ENCODE results near the gene OLFM4. TPM values are rescaled to one million over a fixed set of nuclear protein-coding genes. Genes with fewer than 3 reads are reported as not detected.
A peak's percentile ranks its signal among the peaks of the same experiment; 100 is the strongest.
"Not testable (repeated sequence)": the region's sequence is repeated elsewhere in the genome, so short reads cannot be mapped to it uniquely, and the experiment has no call there.

Gene OLFM4
- total RNA-seq, 6 experiments from 2014 or later, result 0.54 to 0.75 (median 0.73) TPM; not detected in 3

GRCh38 chr13:53010374-53011105, 18.1 kb upstream of the OLFM4 start:
- Histone ChIP-seq H3K9me3 (no peaks in the 10 kb centered on the region), H3K36me3 (no peaks in the 10 kb centered on the region), H3K27ac (no peak overlapping the region), H3K4me3 (no peak overlapping the region), H3K4me1 (no peaks in the 10 kb centered on the region), H3K27me3 (no peaks in the 10 kb centered on the region)
- 40% methylated on average over 5 of the region's 7 CpGs for WGBS (ENCODE audit: insufficient coverage, low coverage, low lambda C conversion rate, missing lambda C conversion rate)
- TF ChIP-seq CTCF (IDR thresholded peaks at IDR 0.05) (no peak), POLR2A (IDR thresholded peaks at IDR 0.05) (no peak)
- intact Hi-C loops (cut with DNase I), result no loop called here
- DNase-seq (no peak), ATAC-seq (peak in 3 of 4 donors; percentile 33 to 58 (median 57))

GRCh38 chr13:53012707-53013106, 15.9 kb upstream of the OLFM4 start:
- Histone ChIP-seq H3K4me1 (no peaks in the 10 kb centered on the region), H3K27ac (no peak overlapping the region), H3K36me3 (no peaks in the 10 kb centered on the region), H3K27me3 (no peaks in the 10 kb centered on the region), H3K4me3 (no peak overlapping the region), H3K9me3 (no peaks in the 10 kb centered on the region)
- WGBS (ENCODE audit: insufficient coverage, low coverage, low lambda C conversion rate, missing lambda C conversion rate), result 44% methylated on average over 3 of the region's 3 CpGs
- TF ChIP-seq POLR2A (IDR thresholded peaks at IDR 0.05), result no peak
- TF ChIP-seq CTCF (IDR thresholded peaks at IDR 0.05), result no peak
- ATAC-seq (peak in 1 of 4 donors; percentile 52), DNase-seq (no peak)
- intact Hi-C loops (cut with DNase I), result no loop called here

GRCh38 chr13:53013113-53013512, 15.5 kb upstream of the OLFM4 start:
- Histone ChIP-seq H3K27me3 (no peaks in the 10 kb centered on the region), H3K4me3 (no peak overlapping the region), H3K4me1 (no peaks in the 10 kb centered on the region), H3K27ac (no peak overlapping the region), H3K9me3 (no peaks in the 10 kb centered on the region), H3K36me3 (no peaks in the 10 kb centered on the region)
- no peak for ATAC-seq
- intact Hi-C loops (cut with DNase I), result no loop called here
- DNase-seq, result no peak
- TF ChIP-seq CTCF (IDR thresholded peaks at IDR 0.05) (no peak), POLR2A (IDR thresholded peaks at IDR 0.05) (no peak)
- 40% methylated on average over 5 of the region's 5 CpGs for WGBS (ENCODE audit: insufficient coverage, low coverage, low lambda C conversion rate, missing lambda C conversion rate)

- H3K27ac ChIP-seq; ATAC-seq; H3K4me1 ChIP-seq; H3K36me3 ChIP-seq; DNase-seq; H3K27me3 ChIP-seq; intact Hi-C loops (cut with DNase I); H3K9me3 ChIP-seq; H3K4me3 ChIP-seq: not testable (repeated sequence)
- WGBS (ENCODE audit: insufficient coverage, low coverage, low lambda C conversion rate, missing lambda C conversion rate), result 67% methylated on average over 1 of the region's 3 CpGs
These were observed 14.6 kb upstream of the OLFM4 start for GRCh38 chr13:53014018-53014417.

- H3K4me3 ChIP-seq, result no peak overlapping the region
- TF ChIP-seq POLR2A (IDR thresholded peaks at IDR 0.05) (no peak), CTCF (IDR thresholded peaks at IDR 0.05) (no peak)
- DNase-seq (no peak), ATAC-seq (no peak)
- no peak overlapping the region for H3K27ac ChIP-seq
- no peaks in the 10 kb centered on the region for H3K9me3 ChIP-seq
- intact Hi-C loops (cut with DNase I), result no loop called here
- whole genome bisulfite sequencing (ENCODE audit: insufficient coverage, low coverage, low lambda C conversion rate, missing lambda C conversion rate), result 56% methylated on average over 7 of the region's 8 CpGs
- no peaks in the 10 kb centered on the region for H3K36me3 ChIP-seq
- H3K4me1 ChIP-seq, result no peaks in the 10 kb centered on the region
- H3K27me3 ChIP-seq, result no peaks in the 10 kb centered on the region
These were observed 13.8 kb upstream of the OLFM4 start for GRCh38 chr13:53014495-53015443.
